SK-N-MC (cell line): ENCODE measurements around the gene HNF1A.

Experiments
- DNase-seq: peaks from one replicate; pipeline ENCODE4 v3.0.0-alpha.2; 2011; ENCODE audit warnings: low read depth, low spot score
- H3K27ac ChIP-seq: fragments of 200-600 bp; sonication (generic); 2 replicates; pipeline ENCODE4 v1.5.1; 2016; ENCODE audit warnings: mixed run types
- H3K36me3 ChIP-seq: fragments of 200-600 bp; sonication (generic); 2 replicates; pipeline ENCODE4 v1.6.1; 2017; ENCODE audit warnings: antibody characterized with exemption, low read length, mixed read lengths; ENCODE audit not compliant: insufficient read depth
- H3K4me3 ChIP-seq: fragments of 200-600 bp; sonication (generic); 2 replicates; pipeline ENCODE4 v1.5.1; 2016
- H3K9ac ChIP-seq: fragments of 200-600 bp; sonication (generic); 2 replicates; pipeline ENCODE4 v1.8.0; 2017; ENCODE audit warnings: mixed run types, mixed read lengths; ENCODE audit not compliant: insufficient read length
- H3K9me3 ChIP-seq: fragments of 200-600 bp; sonication (generic); 2 replicates; pipeline ENCODE4 v1.6.1; 2017; ENCODE audit warnings: low read depth, mild to moderate bottlenecking, antibody characterized with exemption, low read length, moderate library complexity, mixed read lengths
- EZH2 ChIP-seq: fragments of 200-600 bp; sonication (generic); IDR thresholded peaks from one replicate; pipeline ENCODE4 v1.6.1; 2017; ENCODE audit warnings: antibody characterized with exemption
- FOXP2 ChIP-seq: optimal IDR thresholded peaks from 2 replicates; pipeline ENCODE3; 2011; ENCODE audit warnings: mild to moderate bottlenecking, moderate library complexity; ENCODE audit not compliant: insufficient read depth; ENCODE audit errors: extremely low read length, control extremely low read depth
- POLR2AphosphoS5 ChIP-seq: IDR thresholded peaks from 2 replicates; pipeline ENCODE4 v1.6.1; 2012; ENCODE audit warnings: mild to moderate bottlenecking, low read depth, low read length, borderline replicate concordance

Gene HNF1A

GRCh38 chr12:120992989-120993388 lies 14.6 kb downstream of the HNF1A start:
- Histone ChIP-seq H3K9me3 (no peaks in the 10 kb centered on the region), H3K4me3 (no peak overlapping the region), H3K27ac (no peak overlapping the region), H3K9ac (no peak overlapping the region), H3K36me3 (no peaks in the 10 kb centered on the region)
- TF ChIP-seq FOXP2, result no peak
- TF ChIP-seq EZH2, result no peak
- no peak for TF ChIP-seq POLR2AphosphoS5
- DNase-seq, result no peak

- H3K9me3 ChIP-seq, result no peaks in the 10 kb centered on the region
- no peaks in the 10 kb centered on the region for H3K36me3 ChIP-seq
- no peak overlapping the region for H3K27ac ChIP-seq
- H3K9ac ChIP-seq, result no peak overlapping the region
- no peak for DNase-seq
- H3K4me3 ChIP-seq, result no peak overlapping the region
- TF ChIP-seq POLR2AphosphoS5 (no peak), EZH2 (no peak), FOXP2 (no peak)
Measured at GRCh38 chr12:120993496-120993895, 15.2 kb downstream of the HNF1A start.

GRCh38 chr12:120994059-120994458 lies 15.7 kb downstream of the HNF1A start:
- TF ChIP-seq EZH2 (no peak), POLR2AphosphoS5 (no peak), FOXP2 (no peak)
- Histone ChIP-seq H3K9me3 (no peaks in the 10 kb centered on the region), H3K27ac (no peak overlapping the region)

GRCh38 chr12:120994589-120995337 lies 16.4 kb downstream of the HNF1A start:
- Histone ChIP-seq H3K27ac (no peak overlapping the region), H3K4me3 (no peak overlapping the region), H3K36me3 (no peaks in the 10 kb centered on the region), H3K9me3 (no peaks in the 10 kb centered on the region), H3K9ac (no peak overlapping the region)
- no peak for DNase-seq
- TF ChIP-seq FOXP2 (no peak), POLR2AphosphoS5 (no peak), EZH2 (no peak)

More at GRCh38 chr12:120994059-120994458, 15.7 kb downstream of the HNF1A start:
- Histone ChIP-seq H3K4me3 (no peak overlapping the region), H3K36me3 (no peaks in the 10 kb centered on the region), H3K9ac (no peak overlapping the region)
- DNase-seq, result no peak

- H3K9me3 ChIP-seq, result no peaks in the 10 kb centered on the region
- H3K27ac ChIP-seq, result no peak overlapping the region
- H3K36me3 ChIP-seq, result no peaks in the 10 kb centered on the region
- no peak for DNase-seq
- no peak for TF ChIP-seq EZH2
- no peak for TF ChIP-seq FOXP2
- no peak for TF ChIP-seq POLR2AphosphoS5
- no peak overlapping the region for H3K9ac ChIP-seq
- no peak overlapping the region for H3K4me3 ChIP-seq
Measured at GRCh38 chr12:120996133-120996746, 17.9 kb downstream of the HNF1A start.

GRCh38 chr12:120997448-120997847 lies 19.1 kb downstream of the HNF1A start:
- H3K36me3 ChIP-seq, result no peaks in the 10 kb centered on the region
- TF ChIP-seq POLR2AphosphoS5 (no peak), FOXP2 (no peak), EZH2 (no peak)
- H3K9me3 ChIP-seq, result no peaks in the 10 kb centered on the region
- no peak overlapping the region for H3K27ac ChIP-seq
- no peak overlapping the region for H3K9ac ChIP-seq
- DNase-seq, result no peak
- no peak overlapping the region for H3K4me3 ChIP-seq

- TF ChIP-seq FOXP2 (no peak), EZH2 (no peak)
- Histone ChIP-seq H3K4me3 (no peak overlapping the region), H3K36me3 (peaks cover 4% of the 10 kb centered on the region; the same call in 1 of the 2 replicates), H3K27ac (no peak overlapping the region), H3K9ac (no peak overlapping the region), H3K9me3 (no peaks in the 10 kb centered on the region)
- DNase-seq, result no peak
Measured at GRCh38 chr12:120998435-120998834, 20.1 kb downstream of the HNF1A start.

- peaks cover 14% of the 10 kb centered on the region; the same call in 1 of the 2 replicates for H3K36me3 ChIP-seq
- H3K9ac ChIP-seq, result no peak overlapping the region
- no peak overlapping the region for H3K4me3 ChIP-seq
- H3K27ac ChIP-seq, result no peak overlapping the region
- H3K9me3 ChIP-seq, result no peaks in the 10 kb centered on the region
- TF ChIP-seq POLR2AphosphoS5, result no peak; the same call in 1 of the 2 replicates
- no peak for TF ChIP-seq FOXP2
- TF ChIP-seq EZH2, result no peak
- no peak for DNase-seq
Measured at GRCh38 chr12:120999191-121000120, 21.1 kb downstream of the HNF1A start.

GRCh38 chr12:121000530-121000929 lies 22.2 kb downstream of the HNF1A start:
- Histone ChIP-seq H3K9ac (no peak overlapping the region), H3K36me3 (peaks cover 18% of the 10 kb centered on the region; the same call in 1 of the 2 replicates), H3K9me3 (no peaks in the 10 kb centered on the region), H3K27ac (no peak overlapping the region), H3K4me3 (no peak overlapping the region)
- no peak for TF ChIP-seq FOXP2
- no peak for TF ChIP-seq POLR2AphosphoS5
- TF ChIP-seq EZH2, result no peak
- DNase-seq, result no peak
